Neuron (in vitro differentiated cells): Measurements from ENCODE around the gene IQCM.

Experiments
- H2AFZ ChIP-seq: one replicate; pipeline ENCODE4 v1.6.1; 2013; ENCODE audit warnings: low read depth, mild to moderate bottlenecking, inconsistent platforms, low read length, moderate library complexity
- H3K27me3 ChIP-seq: one replicate; pipeline ENCODE4 v1.6.1; 2013; ENCODE audit warnings: low read length; ENCODE audit not compliant: insufficient read depth
- H3K36me3 ChIP-seq: one replicate; pipeline ENCODE4 v1.6.1; 2013; ENCODE audit warnings: low read length; ENCODE audit not compliant: insufficient read depth
- H3K4me1 ChIP-seq: one replicate; pipeline ENCODE4 v1.6.1; 2013; ENCODE audit warnings: low read length; ENCODE audit not compliant: insufficient read depth
- H3K4me3 ChIP-seq: 2 replicates; pipeline ENCODE4 v1.5.1; 2013; ENCODE audit warnings: mild to moderate bottlenecking, low read length, moderate library complexity
- H3K9me3 ChIP-seq: one replicate; pipeline ENCODE4 v1.6.1; 2013; ENCODE audit warnings: low read length

The IQCM gene

GRCh38 chr4:149572716-149573115, 242.9 kb downstream of the IQCM start:
- Histone ChIP-seq H3K4me1 (no peaks in the 10 kb centered on the region), H2AFZ (no peak overlapping the region), H3K9me3 (no peaks in the 10 kb centered on the region), H3K4me3 (no peak overlapping the region), H3K27me3 (no peaks in the 10 kb centered on the region), H3K36me3 (no peaks in the 10 kb centered on the region)

GRCh38 chr4:149555799-149556198, 259.8 kb downstream of the IQCM start:
- H3K27me3 ChIP-seq = no peaks in the 10 kb centered on the region
- H2AFZ ChIP-seq = no peak overlapping the region
- no peak overlapping the region for H3K4me3 ChIP-seq
- H3K4me1 ChIP-seq = peaks cover 7% of the 10 kb centered on the region
- no peaks in the 10 kb centered on the region for H3K36me3 ChIP-seq
- no peaks in the 10 kb centered on the region for H3K9me3 ChIP-seq

- no peak overlapping the region for H3K4me3 ChIP-seq
- H3K27me3 ChIP-seq = no peaks in the 10 kb centered on the region
- no peaks in the 10 kb centered on the region for H3K36me3 ChIP-seq
- peaks cover 7% of the 10 kb centered on the region for H3K4me1 ChIP-seq
- H3K9me3 ChIP-seq = no peaks in the 10 kb centered on the region
- no peak overlapping the region for H2AFZ ChIP-seq
Observed at GRCh38 chr4:149555146-149555545, 260.5 kb downstream of the IQCM start.

GRCh38 chr4:149553959-149554520, 261.6 kb downstream of the IQCM start:
- Histone ChIP-seq H3K4me3 (no peak overlapping the region), H3K27me3 (no peaks in the 10 kb centered on the region), H3K36me3 (no peaks in the 10 kb centered on the region), H2AFZ (no peak overlapping the region), H3K9me3 (no peaks in the 10 kb centered on the region), H3K4me1 (peaks cover 7% of the 10 kb centered on the region)

GRCh38 chr4:149552601-149553000, 263.0 kb downstream of the IQCM start:
- H3K27me3 ChIP-seq = no peaks in the 10 kb centered on the region
- no peaks in the 10 kb centered on the region for H3K9me3 ChIP-seq
- H3K36me3 ChIP-seq = no peaks in the 10 kb centered on the region
- H2AFZ ChIP-seq = no peak overlapping the region
- peaks cover 7% of the 10 kb centered on the region for H3K4me1 ChIP-seq
- H3K4me3 ChIP-seq = no peak overlapping the region

GRCh38 chr4:149549911-149550310, 265.7 kb downstream of the IQCM start:
- no peaks in the 10 kb centered on the region for H3K36me3 ChIP-seq
- no peaks in the 10 kb centered on the region for H3K27me3 ChIP-seq
- H3K9me3 ChIP-seq = no peaks in the 10 kb centered on the region
- no peak overlapping the region for H3K4me3 ChIP-seq
- H3K4me1 ChIP-seq = no peaks in the 10 kb centered on the region
- H2AFZ ChIP-seq = no peak overlapping the region

GRCh38 chr4:149534779-149535178, 280.9 kb downstream of the IQCM start:
- no peak overlapping the region for H2AFZ ChIP-seq
- no peak overlapping the region for H3K4me3 ChIP-seq
- no peaks in the 10 kb centered on the region for H3K9me3 ChIP-seq
- no peaks in the 10 kb centered on the region for H3K36me3 ChIP-seq
- H3K4me1 ChIP-seq = no peaks in the 10 kb centered on the region
- no peaks in the 10 kb centered on the region for H3K27me3 ChIP-seq

GRCh38 chr4:149531861-149532260, 283.8 kb downstream of the IQCM start:
- Histone ChIP-seq H2AFZ (no peak overlapping the region), H3K4me3 (no peak overlapping the region), H3K4me1 (no peaks in the 10 kb centered on the region)

GRCh38 chr4:149523039-149523438, 292.6 kb downstream of the IQCM start:
- H2AFZ ChIP-seq = no peak overlapping the region
- H3K36me3 ChIP-seq = no peaks in the 10 kb centered on the region
- H3K27me3 ChIP-seq = no peaks in the 10 kb centered on the region
- H3K4me3 ChIP-seq = no peak overlapping the region
- no peaks in the 10 kb centered on the region for H3K4me1 ChIP-seq
- H3K9me3 ChIP-seq = no peaks in the 10 kb centered on the region

More at GRCh38 chr4:149531861-149532260, 283.8 kb downstream of the IQCM start:
- no peaks in the 10 kb centered on the region for H3K27me3 ChIP-seq
- no peaks in the 10 kb centered on the region for H3K9me3 ChIP-seq
- H3K36me3 ChIP-seq = no peaks in the 10 kb centered on the region

- Histone ChIP-seq H2AFZ (no peak overlapping the region), H3K4me1 (no peaks in the 10 kb centered on the region), H3K27me3 (no peaks in the 10 kb centered on the region), H3K4me3 (no peak overlapping the region), H3K36me3 (no peaks in the 10 kb centered on the region), H3K9me3 (no peaks in the 10 kb centered on the region)
Observed at GRCh38 chr4:149521611-149522425, 293.8 kb downstream of the IQCM start.

GRCh38 chr4:149518471-149518870, 297.2 kb downstream of the IQCM start:
- Histone ChIP-seq H3K36me3 (no peaks in the 10 kb centered on the region), H3K9me3 (no peaks in the 10 kb centered on the region)

GRCh38 chr4:149513081-149513480, 302.6 kb downstream of the IQCM start:
- Histone ChIP-seq H3K36me3 (no peaks in the 10 kb centered on the region), H3K4me1 (no peaks in the 10 kb centered on the region), H3K9me3 (no peaks in the 10 kb centered on the region), H2AFZ (no peak overlapping the region), H3K27me3 (no peaks in the 10 kb centered on the region), H3K4me3 (no peak overlapping the region)

More at GRCh38 chr4:149518471-149518870, 297.2 kb downstream of the IQCM start:
- H3K4me3 ChIP-seq = no peak overlapping the region
- H2AFZ ChIP-seq = no peak overlapping the region
- H3K27me3 ChIP-seq = no peaks in the 10 kb centered on the region
- H3K4me1 ChIP-seq = no peaks in the 10 kb centered on the region

- H3K4me1 ChIP-seq = no peaks in the 10 kb centered on the region
- no peaks in the 10 kb centered on the region for H3K27me3 ChIP-seq
- H3K9me3 ChIP-seq = no peaks in the 10 kb centered on the region
- no peaks in the 10 kb centered on the region for H3K36me3 ChIP-seq
- H2AFZ ChIP-seq = no peak overlapping the region
- no peak overlapping the region for H3K4me3 ChIP-seq
Observed at GRCh38 chr4:149512501-149512900, 303.1 kb downstream of the IQCM start.
